GM03348 (cell line): ENCODE results near the gene NCS1.
"Not testable (repeated sequence)": the region's sequence is repeated elsewhere in the genome, so short reads cannot be mapped to it uniquely, and the experiment has no call there.

Experiments used
- DNase-seq: peaks from one replicate; pipeline ENCODE4 v3.0.0; 2012; ENCODE audit warnings: low spot score

Gene NCS1

GRCh38 chr9:130239741-130240241 lies 67.6 kb downstream of the NCS1 start:
- no peak for DNase-seq

- peak; percentile 82 for DNase-seq
Measured at GRCh38 chr9:130240410-130241197, 68.4 kb downstream of the NCS1 start.

GRCh38 chr9:130241198-130241535 lies 69.0 kb downstream of the NCS1 start:
- DNase-seq = no peak

- no peak for DNase-seq
Measured at GRCh38 chr9:130242270-130243014, 70.2 kb downstream of the NCS1 start.

- DNase-seq = peak; percentile 82
Measured at GRCh38 chr9:130243015-130243881, 71.0 kb downstream of the NCS1 start.

GRCh38 chr9:130243882-130244170 lies 71.6 kb downstream of the NCS1 start:
- DNase-seq = no peak

GRCh38 chr9:130244548-130245165 lies 72.5 kb downstream of the NCS1 start:
- no peak for DNase-seq

GRCh38 chr9:130245474-130245873 lies 73.3 kb downstream of the NCS1 start:
- DNase-seq = no peak

- DNase-seq = no peak
Measured at GRCh38 chr9:130246126-130246525, 73.9 kb downstream of the NCS1 start.

GRCh38 chr9:130254747-130255630 lies 82.8 kb downstream of the NCS1 start:
- DNase-seq = no peak

GRCh38 chr9:130255631-130256134 lies 83.5 kb downstream of the NCS1 start:
- DNase-seq = no peak

GRCh38 chr9:130256644-130257043 lies 84.4 kb downstream of the NCS1 start:
- DNase-seq = no peak

GRCh38 chr9:130258137-130258536 lies 85.9 kb downstream of the NCS1 start:
- not testable (repeated sequence) for DNase-seq

GRCh38 chr9:130259044-130259443 lies 86.8 kb downstream of the NCS1 start:
- DNase-seq = no peak

- DNase-seq = no peak
Measured at GRCh38 chr9:130260816-130261765, 88.9 kb downstream of the NCS1 start.

- DNase-seq = no peak
Measured at GRCh38 chr9:130262061-130262745, 90.0 kb downstream of the NCS1 start.

GRCh38 chr9:130262771-130263170 lies 90.6 kb downstream of the NCS1 start:
- no peak for DNase-seq

GRCh38 chr9:130263601-130264413 lies 91.6 kb downstream of the NCS1 start:
- no peak for DNase-seq
